ENCODE measurements around the gene SELENON. TPM values are rescaled to one million over a fixed set of nuclear protein-coding genes. Genes with fewer than 3 reads are reported as not detected.

Gene SELENON
- total and polyA plus RNA-seq, 2 of the 13 experiments (the other 11 are each of a cell fraction or from before 2014, with no cell fraction given): 3.8 to 8.0 TPM

GRCh38 chr1:25796811-25797458 is 3.1 kb upstream of the SELENON start:
- POLR2A ChIA-PET: no interaction called here
- Histone ChIP-seq H3K9ac (ENCODE audit: insufficient read depth, low read depth, low read length) (no peak overlapping the region), H3K27me3 (ENCODE audit: control insufficient read depth in 1 of 2, insufficient read depth in 2 of 2, low read length in 2 of 2) (peaks cover 0 to 17% of the 10 kb centered on the region in 2 experiments; a peak in 2 of 5 replicates), H3K36me3 (replicated peaks in 1 of 2; ENCODE audit: control insufficient read depth in 1 of 2, insufficient read depth in 2 of 2, low read length in 2 of 2) (no peaks in the 10 kb centered on the region), H3K4me2 (ENCODE audit: low read depth, low read length) (peak overlapping the region; percentile 59), H4K20me1 (ENCODE audit: insufficient read depth, low read length) (no peaks in the 10 kb centered on the region), H3K4me1 (ENCODE audit: insufficient read depth, low read length) (peaks cover 28% of the 10 kb centered on the region), H3K79me2 (ENCODE audit: insufficient read depth, low read length) (no peaks in the 10 kb centered on the region), H3K4me3 (replicated peaks in 1 of 3; ENCODE audit: insufficient read depth in 1 of 3, low read depth in 2 of 3, low read length in 3 of 3) (no peak overlapping the region), H3K9me3 (ENCODE audit: low read length) (no peaks in the 10 kb centered on the region), H2AFZ (ENCODE audit: low read length) (no peak overlapping the region), H3K27ac (ENCODE audit: extremely low read length, insufficient read depth, low read length) (no peak overlapping the region)
- FAIRE-seq (peak; percentile 53), DNase-seq (ENCODE audit: low spot score) (peak; percentile 59), ATAC-seq (peak; percentile 53)
- WGBS (ENCODE audit: low lambda C conversion rate): under 1% methylated on average over 17 of the region's 19 CpGs
- BruUV-seq (replicated peaks): no TSS peak
- intact Hi-C loops (cut with micrococcal nuclease; ENCODE audit: unreplicated experiment) (loop anchor here (5.0 kb wide), 2 partner anchors 40 to 180 kb away; partner anchors contain the start of gene MAN1C1), in situ Hi-C loops (cut with HindIII; ENCODE audit: extremely low pct_ligation_motif_present, low pct_unique_long_range_greater_than_20kb) (loop anchor here (5.0 kb wide), 1 partner anchor 40 kb away; no protein-coding TSS in a partner anchor)
- CTCF ChIA-PET (ENCODE audit: low intra/inter-chr PET ratio, low total read pairs): interaction anchor here (0.7 to 2.4 kb wide), 6 partner anchors 14 to 188 kb away, joined by 3 to 13 read pairs (median 4); no protein-coding TSS in a partner anchor
- TF ChIP-seq HNF4A (CRISPR knock-in tag; IDR thresholded peaks at IDR 0.05): no peak
- TF ChIP-seq CTCF (CRISPR knock-in tag; IDR thresholded peaks at IDR 0.05): peak; percentile 90
- peak; percentile 12 for TF ChIP-seq ZFP36 (IDR thresholded peaks at IDR 0.05; ENCODE audit: borderline replicate concordance, low read depth, low read length, partially characterized antibody)
- peak; percentile 28 for TF ChIP-seq ZNF781 (CRISPR knock-in tag; IDR thresholded peaks at IDR 0.05; ENCODE audit: borderline replicate concordance, not compliant biosample characterization)
- TF ChIP-seq FOSL2 (CRISPR knock-in tag; IDR thresholded peaks at IDR 0.05): 0 out of 2 replicates have a peak, but pooled peaks have one; percentile 15
- TF ChIP-seq ZFP1 (CRISPR knock-in tag; IDR thresholded peaks at IDR 0.05): no peak
- TF ChIP-seq ZNF598 (CRISPR knock-in tag; IDR thresholded peaks at IDR 0.05; ENCODE audit: borderline replicate concordance): no peak
- 0 out of 2 replicates have a peak, but pooled peaks have one; percentile 21 for TF ChIP-seq ETV5 (CRISPR knock-in tag; IDR thresholded peaks at IDR 0.05; ENCODE audit: borderline replicate concordance)
- TF ChIP-seq ELF3 (CRISPR knock-in tag; IDR thresholded peaks at IDR 0.05): peak; percentile 27; the same call in 1 of the 2 replicates
- TF ChIP-seq ZSCAN30 (CRISPR knock-in tag; IDR thresholded peaks at IDR 0.05): no peak
- peak; percentile 75 for TF ChIP-seq RAD21 (CRISPR knock-in tag; IDR thresholded peaks at IDR 0.05)
- TF ChIP-seq ARID5B (CRISPR knock-in tag; IDR thresholded peaks at IDR 0.05): no peak
- TF ChIP-seq ELF1 (CRISPR knock-in tag; IDR thresholded peaks at IDR 0.05): peak; percentile 35; the same call in 1 of the 2 replicates
- peak; percentile 86 for TF ChIP-seq STAG1 (CRISPR knock-in tag; IDR thresholded peaks at IDR 0.05)
- TF ChIP-seq SOX6 (IDR thresholded peaks at IDR 0.05): no peak
- TF ChIP-seq SOX6 (CRISPR knock-in tag; IDR thresholded peaks at IDR 0.05): 0 out of 2 replicates have a peak, but pooled peaks have one; percentile 14
- TF ChIP-seq ZNF446 (CRISPR knock-in tag; IDR thresholded peaks at IDR 0.05): no peak
- no peak for TF ChIP-seq CREB1 (IDR thresholded peaks at IDR 0.05)
- TF ChIP-seq CREB1 (CRISPR knock-in tag; IDR thresholded peaks at IDR 0.05): no peak
- no peak for TF ChIP-seq TEAD2 (CRISPR knock-in tag; IDR thresholded peaks at IDR 0.05)
- TF ChIP-seq SMC3 (IDR thresholded peaks at IDR 0.05; ENCODE audit: low read length): peak; percentile 86
- peak; percentile 58; the same call in 1 of the 2 replicates for TF ChIP-seq MIXL1 (CRISPR knock-in tag; IDR thresholded peaks at IDR 0.05)
